CD4-positive, alpha-beta T cell treated with Interleukin-2 at 100 ng/mL for 4 hours (primary cell): ENCODE results near the gene INO80B.
"Not testable (repeated sequence)": the region's sequence is repeated elsewhere in the genome, so short reads cannot be mapped to it uniquely, and the experiment has no call there.

Experiments used
- DNase-seq: peaks from one replicate; pipeline ENCODE4 v3.0.0-alpha.2; 2020; ENCODE audit warnings: low spot score

INO80B gene

GRCh38 chr2:74481961-74482800 is 27.3 kb downstream of the INO80B start:
- peak; percentile 55 for DNase-seq

- peak; percentile 96 for DNase-seq
These were observed 28.2 kb downstream of the INO80B start, which contains the start of the genes CCDC142 and TTC31 for GRCh38 chr2:74482801-74483674. TSS of gene CCDC142 (minus strand) at chr2:74482998. CDS start at chr2:74482837, 161 bp downstream. TSS of gene TTC31 (plus strand) at chr2:74483081. CDS start at chr2:74483096, 15 bp downstream.

GRCh38 chr2:74483675-74484164 is 28.8 kb downstream of the INO80B start:
- not testable (repeated sequence) for DNase-seq

DNA sequence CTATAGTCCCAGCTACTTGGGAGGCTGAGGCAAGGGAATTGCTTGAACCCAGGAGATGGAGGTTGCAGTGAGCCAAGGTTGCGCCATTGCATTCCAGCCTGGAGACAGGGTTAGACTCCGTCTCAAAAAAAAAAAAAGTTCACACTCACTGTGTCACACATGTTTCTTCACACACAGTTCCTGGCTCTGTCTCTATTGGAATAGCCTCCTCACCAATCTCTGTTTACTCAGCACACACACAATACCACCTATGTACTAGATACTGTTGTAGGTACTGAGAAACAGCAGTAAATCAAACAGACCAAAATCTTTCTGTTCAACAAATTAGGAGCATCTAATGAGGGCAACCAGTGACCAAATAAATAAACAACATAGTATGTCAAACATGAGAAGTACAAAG is 31.3 kb downstream of the INO80B start:
- DNase-seq: no peak

DNA sequence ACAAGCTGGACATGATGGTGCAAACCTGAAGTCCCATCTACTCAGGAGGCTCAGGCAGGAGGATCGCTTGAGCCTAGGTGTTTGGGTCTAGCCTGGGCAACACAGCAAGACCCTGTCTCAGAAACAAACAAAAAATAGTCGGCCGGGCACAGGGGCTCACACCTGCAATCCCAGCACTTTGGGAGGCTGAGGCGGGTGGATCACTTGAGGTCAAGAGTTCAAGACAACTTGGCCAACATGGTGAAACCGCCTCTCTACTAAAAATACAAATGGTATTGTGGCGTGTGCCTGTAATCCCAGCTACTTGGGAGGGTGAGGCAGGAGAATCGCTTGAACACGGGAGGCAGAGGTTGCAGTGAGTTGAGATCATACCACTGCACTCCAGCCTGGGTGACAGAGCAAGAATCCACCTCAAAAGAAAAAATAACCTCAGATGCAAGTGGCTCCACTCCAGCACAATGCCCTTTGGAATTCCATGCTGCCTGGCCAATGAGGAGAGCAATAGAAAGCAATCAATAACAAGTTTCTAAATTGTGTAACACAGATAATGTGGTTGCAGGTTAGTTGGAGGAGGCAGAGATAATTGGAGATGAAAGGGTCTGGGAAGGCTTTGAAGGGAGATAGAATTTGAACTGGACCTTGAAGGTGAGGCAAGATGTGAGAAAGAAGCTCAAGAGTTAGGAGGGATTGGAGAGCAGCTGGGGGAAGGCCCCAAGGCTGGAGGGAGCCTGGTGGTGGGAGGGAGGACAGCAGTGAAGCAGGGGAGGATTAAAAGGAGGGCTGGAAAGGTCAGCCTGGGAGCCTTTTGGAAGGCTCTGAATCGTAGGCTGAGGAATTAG is 34.0 kb downstream of the INO80B start:
- no peak for DNase-seq

- DNase-seq: no peak
These were observed 35.0 kb downstream of the INO80B start for GRCh38 chr2:74489906-74490305.

- no peak for DNase-seq
These were observed 37.0 kb downstream of the INO80B start for GRCh38 chr2:74491648-74492544.

DNA sequence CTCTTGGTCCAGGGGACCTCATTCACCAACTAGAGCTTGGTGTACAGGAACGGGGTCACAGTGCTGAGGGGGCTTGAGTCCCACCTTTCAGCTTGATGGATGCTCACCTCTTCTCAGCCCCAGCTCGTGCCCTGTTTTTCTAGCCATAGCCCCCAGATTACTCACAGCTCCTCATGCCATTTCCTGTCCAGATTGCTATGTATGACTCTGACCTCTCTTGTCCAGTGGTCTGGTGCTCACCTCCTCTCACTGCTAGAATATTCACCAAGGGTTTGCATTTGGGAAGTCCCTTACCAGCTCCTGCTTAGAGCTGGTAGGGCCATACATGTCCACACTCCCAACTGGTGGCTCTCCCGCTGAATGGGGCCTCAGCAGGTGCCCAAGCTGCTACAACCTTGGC is 38.7 kb downstream of the INO80B start:
- DNase-seq: no peak

DNA sequence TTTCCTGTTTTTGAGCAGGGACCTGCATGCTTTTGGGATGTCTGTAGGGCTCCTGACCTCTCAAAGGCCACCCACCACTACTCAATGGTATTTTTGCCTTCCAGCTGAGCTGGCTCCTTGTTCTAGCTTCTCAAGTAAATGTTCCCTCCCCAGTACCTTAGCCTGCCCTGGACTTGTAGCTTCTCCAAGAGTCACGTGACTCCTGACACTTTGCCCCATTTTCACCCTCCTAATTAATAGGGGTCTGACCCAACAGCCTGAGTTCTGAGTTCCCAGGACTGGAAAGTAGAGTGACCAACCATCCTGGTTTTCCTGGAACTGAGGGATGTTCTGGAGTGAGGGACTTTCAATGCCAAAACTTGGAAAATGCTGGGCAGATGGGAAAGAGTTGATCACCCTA is 40.6 kb downstream of the INO80B start:
- no peak for DNase-seq

DNA sequence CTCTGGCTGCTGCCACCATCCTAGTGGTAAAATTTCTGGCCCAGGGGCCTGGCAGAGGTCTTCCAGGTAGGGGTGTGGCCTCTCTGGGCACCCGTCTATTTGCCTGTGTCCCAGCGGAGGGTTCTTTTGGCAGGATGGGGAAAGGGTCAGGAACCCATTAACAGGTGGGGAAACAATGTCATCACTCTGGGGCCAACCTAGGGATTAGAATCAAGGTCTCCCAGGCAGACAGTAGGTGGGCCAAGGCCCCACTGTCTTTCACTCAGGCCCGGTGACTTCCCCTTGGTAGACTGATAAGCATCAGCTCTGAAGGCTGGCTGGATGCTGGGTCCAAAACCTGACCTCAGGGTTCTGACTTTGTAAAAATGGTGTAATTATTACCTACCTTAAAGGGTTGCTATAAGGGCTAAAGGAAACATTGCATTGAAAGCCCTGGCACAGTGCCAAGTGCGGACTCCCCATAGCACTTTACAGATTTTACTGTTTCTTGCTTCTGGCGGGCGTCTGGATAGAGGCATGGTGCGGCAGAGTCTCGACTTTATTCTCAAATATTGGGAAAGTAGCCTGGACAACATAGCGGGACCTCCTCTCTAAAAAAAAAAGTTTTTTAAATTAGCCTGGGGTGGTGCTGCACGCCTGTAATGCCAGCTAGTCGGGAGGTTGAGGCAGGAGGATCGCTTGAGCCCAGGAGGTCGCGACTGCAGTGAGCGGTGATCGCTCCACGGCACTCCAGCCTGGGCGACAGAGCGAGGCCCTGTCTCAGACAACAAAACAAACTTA is 42.3 kb downstream of the INO80B start:
- no peak for DNase-seq

GRCh38 chr2:74497777-74498499 is 43.1 kb downstream of the INO80B start:
- peak; percentile 28 for DNase-seq

GRCh38 chr2:74498500-74499266 is 43.8 kb downstream of the INO80B start:
- peak; percentile 43 for DNase-seq

GRCh38 chr2:74499267-74499939 is 44.5 kb downstream of the INO80B start, which contains the start of gene LBX2:
TSS of gene LBX2 (minus strand) at chr2:74499603. CDS start at chr2:74499537, 66 bp downstream.
- no peak for DNase-seq

GRCh38 chr2:74499940-74500577 is 45.2 kb downstream of the INO80B start:
- no peak for DNase-seq

DNA sequence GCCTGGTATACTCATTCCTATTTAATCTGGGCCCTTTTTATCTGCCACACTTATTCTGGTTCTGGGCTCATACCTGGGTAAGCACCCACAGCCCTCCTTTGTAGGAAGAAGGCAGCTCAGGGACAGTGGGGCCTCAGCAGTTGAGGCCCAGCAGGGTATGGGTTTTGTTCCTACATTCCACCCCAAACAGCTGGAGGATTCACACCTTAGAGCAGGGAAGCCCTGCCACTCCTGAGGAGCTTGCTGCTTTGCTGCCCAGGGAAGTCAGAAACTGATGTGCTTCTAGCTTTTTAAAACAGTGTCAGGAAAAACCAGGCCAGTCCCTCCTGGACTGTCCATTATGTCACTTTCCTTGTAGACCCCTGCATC is 45.7 kb downstream of the INO80B start:
- DNase-seq: no peak

GRCh38 chr2:74501335-74502071 is 46.6 kb downstream of the INO80B start:
- DNase-seq: no peak
